ENCODE results near the gene HOXC10. TPM values are rescaled to one million over a fixed set of nuclear protein-coding genes. Genes with fewer than 3 reads are reported as not detected.

Gene HOXC10
- total and polyA plus RNA-seq, 2 of the 8 experiments (the other 6 are each of a cell fraction or from before 2014, with no cell fraction given), result not detected

- Histone ChIP-seq H3K79me1 (ENCODE audit: low read depth, low read length) (no peaks in the 10 kb centered on the region), H2BK20ac (ENCODE audit: low read length) (no peak overlapping the region), H2BK5ac (ENCODE audit: low read depth, low read length) (no peak overlapping the region), H3K18ac (ENCODE audit: extremely low read depth, low read length) (no peak overlapping the region), H3K27ac (ENCODE audit: low read depth, low read length) (no peak overlapping the region), H4K8ac (ENCODE audit: extremely low read depth, insufficient read depth, low read length) (no peak overlapping the region), H3K4me3 (ENCODE audit: extremely low read depth in 1 of 4, insufficient read depth in 2 of 4, low read depth in 3 of 4, low read length in 4 of 4) (no peak overlapping the region), H3K9ac (replicated peaks in 1 of 4; ENCODE audit: extremely low read depth in 1 of 4, low read depth in 3 of 4, low read length in 3 of 4) (no peak overlapping the region), H3K23ac (ENCODE audit: insufficient read length) (no peak overlapping the region), H2BK12ac (ENCODE audit: low read depth, low read length) (0 out of 2 replicates have a peak overlapping the region, but pooled peaks have one; percentile 87), H3K4ac (replicated peaks; ENCODE audit: insufficient read length, low read depth, low read length) (no peak overlapping the region), H2BK120ac (replicated peaks; ENCODE audit: low read depth, low read length) (no peak overlapping the region), H3K36me3 (ENCODE audit: control insufficient read depth in 2 of 4, insufficient read depth in 4 of 4, low read length in 3 of 4) (peaks cover 0 to 18% (median 0%) of the 10 kb centered on the region in 4 experiments; a peak in 1 of 8 replicates), H3K79me2 (ENCODE audit: control insufficient read depth in 1 of 2, insufficient read depth in 2 of 2, low read length in 2 of 2) (no peaks in the 10 kb centered on the region), H3K56ac (replicated peaks; ENCODE audit: insufficient read length, low read depth, low read length) (no peak overlapping the region), H3K4me2 (ENCODE audit: insufficient read depth in 1 of 2, low read depth in 2 of 2, low read length in 2 of 2) (no peak overlapping the region), H2AFZ (ENCODE audit: low read length) (no peak overlapping the region), H3K14ac (ENCODE audit: insufficient read length) (no peak overlapping the region), H3K23me2 (ENCODE audit: low read depth, low read length) (peaks cover 2% of the 10 kb centered on the region; the same call in 1 of the 2 replicates), H2AK5ac (ENCODE audit: low read depth, low read length) (peak overlapping the region; percentile 26; the same call in 1 of the 2 replicates), H3K4me1 (replicated peaks in 1 of 4; ENCODE audit: control insufficient read depth in 3 of 4, insufficient read depth in 4 of 4, low read length in 3 of 4) (peaks cover 0 to 15% (median 3%) of the 10 kb centered on the region in 4 experiments; a peak in 5 of 7 replicates), H4K91ac (replicated peaks; ENCODE audit: insufficient read length, low read length) (no peak overlapping the region), H3K27me3 (replicated peaks in 1 of 4; ENCODE audit: control insufficient read depth in 3 of 4, extremely low read depth in 1 of 4, insufficient read depth in 3 of 4, low read length in 3 of 4) (peaks cover 97 to 100% (median 100%) of the 10 kb centered on the region in 4 experiments), H4K20me1 (replicated peaks in 1 of 2; ENCODE audit: control insufficient read depth in 1 of 2, insufficient read depth in 2 of 2, low read length in 2 of 2) (peaks cover 25 to 28% of the 10 kb centered on the region in 2 experiments), H4K5ac (ENCODE audit: insufficient read length, low read depth, low read length) (no peak overlapping the region), H3K9me3 (ENCODE audit: insufficient read depth in 2 of 2, low read depth in 1 of 2, low read length in 1 of 2) (peaks cover 0 to 4% of the 10 kb centered on the region in 2 experiments; a peak in 1 of 4 replicates), H2BK15ac (ENCODE audit: low read length) (no peak overlapping the region)
- FAIRE-seq (no peak), DNase-seq (ENCODE audit: low read depth in 1 of 2, low spot score in 2 of 2) (no peak)
- ChIA-PET CTCF (ENCODE audit: partially characterized antibody) (interaction anchor here (0.6 to 4.3 kb wide), 9 partner anchors 9 to 221 kb away, joined by 3 to 30 read pairs (median 4); partner anchors contain the start of genes HOXC10 and HOXC5), POLR2A (ENCODE audit: partially characterized antibody) (no interaction called here)
- WGBS, 2 experiments (ENCODE audit: extremely low coverage in 1 of 2, insufficient coverage in 1 of 2, insufficient read length in 1 of 2, insufficient replicate concordance in 2 of 2, low coverage in 1 of 2, low lambda C conversion rate in 2 of 2, missing lambda C conversion rate in 1 of 2), result 42% methylated on average over 18 of the region's 18 CpGs; no CpG with 5 or more reads in 1 of the 2 experiments
- no peak for TF ChIP-seq YY1 (IDR thresholded peaks at IDR 0.05; ENCODE audit: low read depth, low read length)
- peak; percentile 99 for TF ChIP-seq RNF2 (IDR thresholded peaks at IDR 0.05; ENCODE audit: borderline replicate concordance, low read depth, low read length, missing control alignments, poor library complexity, severe bottlenecking)
- no peak for TF ChIP-seq POLR2AphosphoS5 (IDR thresholded peaks at IDR 0.05; ENCODE audit: low read depth, low read length)
- no peak for TF ChIP-seq SP1 (IDR thresholded peaks at IDR 0.05; ENCODE audit: low read depth, low read length)
- TF ChIP-seq CTCF (IDR thresholded peaks at IDR 0.05; ENCODE audit: control extremely low read depth in 1 of 3, insufficient read depth in 1 of 3, low read depth in 1 of 3, low read length in 3 of 3), result no peak
- TF ChIP-seq CBX8 (IDR thresholded peaks at IDR 0.05; ENCODE audit: borderline replicate concordance, low read depth, low read length), result peak; percentile 83
- TF ChIP-seq JUN (IDR thresholded peaks at IDR 0.05; ENCODE audit: low read depth, low read length), result no peak
Observed at GRCh38 chr12:53993162-53994008, 8.4 kb downstream of the HOXC10 start.
